ENCODE data around the gene PIGH.
A peak's percentile ranks its signal among the peaks of the same experiment; 100 is the strongest.
"Not testable (repeated sequence)": the region's sequence is repeated elsewhere in the genome, so short reads cannot be mapped to it uniquely, and the experiment has no call there.

PIGH gene

GRCh38 chr14:67599698-67600561, at the start of gene PIGH:
PIGH (minus strand) TSS chr14:67600268; CDS start chr14:67600203, 65 bp downstream.
- peak; percentile 94 for DNase-seq

DNA sequence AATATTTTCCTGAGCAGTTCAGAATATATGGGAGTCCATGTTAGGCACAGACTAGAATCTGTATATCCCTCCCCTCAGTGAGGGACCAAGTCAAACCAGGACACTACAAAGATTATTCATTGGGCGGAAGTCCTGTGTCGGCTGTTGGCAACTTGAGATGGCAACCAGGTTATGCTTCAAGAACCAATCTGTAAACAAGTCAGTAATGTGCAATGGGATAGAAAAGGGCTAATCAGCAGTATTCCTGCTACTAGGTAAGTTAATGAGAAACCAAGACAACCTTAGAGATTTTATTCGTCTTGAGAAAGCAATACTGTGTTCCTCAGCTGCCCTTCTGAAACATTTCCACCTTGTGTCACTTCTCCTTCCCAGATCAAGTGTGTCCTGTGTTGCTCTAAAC, 46.1 kb upstream of the PIGH start:
- no peak for DNase-seq

DNA sequence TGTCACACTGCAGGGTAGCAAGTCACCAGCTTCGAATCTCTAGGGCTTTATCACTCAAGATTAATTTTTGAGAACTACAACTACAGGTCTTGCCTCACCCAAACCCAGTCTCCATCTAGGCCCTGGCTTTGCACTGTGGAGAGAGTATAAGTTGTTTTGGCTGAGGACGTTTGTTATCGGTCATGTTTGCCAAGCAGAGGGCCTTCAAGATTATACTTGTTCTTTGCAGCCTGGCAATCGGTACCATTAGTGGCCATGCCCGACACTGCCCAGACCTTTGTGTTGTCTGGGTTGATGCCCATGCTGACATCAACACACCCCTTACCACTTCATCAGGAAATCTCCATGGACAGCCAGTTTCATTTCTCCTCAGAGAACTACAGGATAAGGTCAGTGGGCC, 45.3 kb upstream of the PIGH start:
- no peak for DNase-seq

DNA sequence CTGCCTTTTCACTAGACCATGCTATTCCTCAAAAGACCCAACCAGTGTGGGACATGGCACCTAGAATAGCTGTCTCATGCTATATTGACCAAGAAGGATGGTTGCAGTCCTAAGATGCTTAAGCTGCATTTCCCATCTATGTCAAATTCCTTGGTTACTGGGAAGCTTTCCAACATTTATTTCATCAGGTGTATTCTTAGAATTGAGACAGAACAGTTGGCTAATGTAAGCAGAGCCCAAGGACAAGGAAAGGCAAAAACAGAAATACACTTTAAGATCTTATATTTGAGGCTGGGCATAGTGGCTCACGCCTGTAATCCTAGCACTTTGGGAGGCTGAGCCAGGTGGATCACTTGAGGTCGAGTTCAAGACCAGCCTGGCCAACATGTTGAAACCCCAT, 44.4 kb upstream of the PIGH start:
- no peak for DNase-seq

- DNase-seq: no peak
These were observed 43.6 kb upstream of the PIGH start for GRCh38 chr14:67643713-67644112.

DNA sequence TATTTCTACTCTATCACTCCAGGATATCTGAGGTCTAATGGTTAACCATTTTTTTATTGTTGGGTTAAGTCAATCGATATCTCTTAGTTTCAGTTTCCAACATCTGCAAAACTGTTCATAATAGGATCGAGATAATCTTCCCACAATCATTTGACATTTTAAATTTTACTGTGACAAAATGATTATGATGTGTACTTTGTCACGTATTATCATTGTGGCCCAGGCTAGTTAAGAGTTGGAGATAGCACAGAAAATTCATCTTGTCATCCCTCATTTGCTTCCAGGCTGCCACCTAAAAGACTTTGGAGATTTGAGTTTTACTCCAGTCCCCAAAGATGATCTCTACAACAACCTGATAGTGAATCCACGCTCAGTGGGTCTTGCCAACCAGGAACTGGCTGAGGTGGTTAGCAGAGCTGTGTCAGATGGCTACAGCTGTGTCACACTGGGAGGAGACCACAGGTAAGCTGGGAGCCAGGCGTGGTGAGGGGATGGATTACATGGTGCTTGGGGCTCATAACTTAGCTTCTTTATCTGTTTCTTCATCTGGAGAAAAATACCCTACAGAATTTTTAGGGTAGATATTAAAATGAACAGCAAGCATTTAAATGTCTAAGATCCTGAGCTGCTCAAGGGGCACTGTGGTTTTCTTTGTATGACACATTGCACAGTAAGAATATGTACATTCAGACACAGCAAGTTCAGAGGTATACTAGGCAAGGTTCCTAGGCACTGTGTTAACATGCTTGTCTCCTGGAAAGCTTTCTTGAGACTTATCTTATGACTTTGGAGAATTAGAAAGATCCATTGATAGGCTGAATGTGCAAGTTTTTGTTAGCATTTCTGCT, 42.1 kb upstream of the PIGH start:
- DNase-seq: no peak

GRCh38 chr14:67641480-67641879, 41.4 kb upstream of the PIGH start:
- no peak for DNase-seq

DNA sequence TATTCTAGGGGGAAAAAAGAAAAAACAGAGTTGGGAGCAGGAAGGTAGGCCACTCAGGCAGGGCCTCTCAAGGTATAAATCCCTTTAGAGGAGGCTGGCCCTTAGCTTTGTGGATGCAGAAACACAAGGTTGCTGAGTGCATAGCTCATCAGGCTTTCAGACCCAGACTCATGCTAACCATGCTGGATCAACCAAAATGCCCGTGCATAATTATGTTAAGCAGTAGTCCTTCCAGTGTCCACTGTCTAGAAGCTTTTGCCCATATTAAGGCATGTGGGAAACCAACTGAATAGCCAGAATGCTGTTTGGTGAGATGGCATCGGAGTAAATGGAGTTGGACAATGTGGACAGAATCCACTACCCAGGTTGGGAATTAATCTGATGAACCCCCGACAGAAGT, 38.6 kb upstream of the PIGH start:
- DNase-seq: no peak

GRCh38 chr14:67636361-67636919, 36.4 kb upstream of the PIGH start:
- DNase-seq: no peak

GRCh38 chr14:67633451-67634147, 33.5 kb upstream of the PIGH start:
- DNase-seq: no peak

GRCh38 chr14:67630938-67631337, 30.9 kb upstream of the PIGH start:
- no peak for DNase-seq

GRCh38 chr14:67630186-67630585, 30.1 kb upstream of the PIGH start:
- no peak for DNase-seq

DNA sequence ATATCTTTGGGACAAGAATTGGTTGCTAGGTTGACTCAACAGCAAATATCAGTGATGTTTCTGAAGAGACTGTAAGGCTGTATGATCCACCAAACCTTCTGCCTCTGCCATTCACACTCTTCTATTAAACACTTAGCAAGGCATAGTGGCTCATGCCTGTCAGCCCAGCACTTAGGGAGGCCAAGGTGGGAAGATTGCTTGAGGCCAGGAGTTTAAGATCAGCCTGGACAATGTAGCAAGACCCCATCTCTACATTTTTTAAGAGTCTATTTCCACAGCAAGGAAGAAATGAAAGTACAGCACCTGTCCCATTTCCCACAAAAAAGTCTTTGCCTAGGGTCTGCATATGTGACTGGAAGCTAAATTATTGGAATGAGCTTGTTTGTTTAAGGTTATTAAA, 27.5 kb upstream of the PIGH start:
- no peak for DNase-seq

DNA sequence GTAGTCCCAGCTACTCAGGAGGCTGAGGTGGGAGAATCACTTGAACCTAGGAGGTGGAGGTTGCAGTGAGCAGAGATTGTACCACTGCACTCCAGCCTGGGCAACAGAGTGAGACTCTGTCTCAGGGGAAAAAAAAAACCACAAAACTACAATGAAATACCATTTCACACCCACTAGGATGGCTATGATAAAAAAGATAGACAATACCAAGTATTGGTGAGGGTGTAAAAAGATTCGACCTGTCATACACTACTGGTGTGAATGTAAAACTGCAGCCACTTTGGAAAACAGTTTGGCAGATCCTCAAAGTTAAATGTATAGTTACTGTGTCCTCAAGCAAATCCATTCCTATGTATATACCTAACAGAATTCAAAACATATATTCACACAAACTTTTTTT, 26.1 kb upstream of the PIGH start:
- DNase-seq: not testable (repeated sequence)

GRCh38 chr14:67623114-67623513, 23.0 kb upstream of the PIGH start:
- peak; percentile 23 for DNase-seq

GRCh38 chr14:67622675-67623074, 22.6 kb upstream of the PIGH start:
- DNase-seq: peak; percentile 34

- no peak for DNase-seq
These were observed 20.2 kb upstream of the PIGH start for GRCh38 chr14:67620217-67620785.

DNA sequence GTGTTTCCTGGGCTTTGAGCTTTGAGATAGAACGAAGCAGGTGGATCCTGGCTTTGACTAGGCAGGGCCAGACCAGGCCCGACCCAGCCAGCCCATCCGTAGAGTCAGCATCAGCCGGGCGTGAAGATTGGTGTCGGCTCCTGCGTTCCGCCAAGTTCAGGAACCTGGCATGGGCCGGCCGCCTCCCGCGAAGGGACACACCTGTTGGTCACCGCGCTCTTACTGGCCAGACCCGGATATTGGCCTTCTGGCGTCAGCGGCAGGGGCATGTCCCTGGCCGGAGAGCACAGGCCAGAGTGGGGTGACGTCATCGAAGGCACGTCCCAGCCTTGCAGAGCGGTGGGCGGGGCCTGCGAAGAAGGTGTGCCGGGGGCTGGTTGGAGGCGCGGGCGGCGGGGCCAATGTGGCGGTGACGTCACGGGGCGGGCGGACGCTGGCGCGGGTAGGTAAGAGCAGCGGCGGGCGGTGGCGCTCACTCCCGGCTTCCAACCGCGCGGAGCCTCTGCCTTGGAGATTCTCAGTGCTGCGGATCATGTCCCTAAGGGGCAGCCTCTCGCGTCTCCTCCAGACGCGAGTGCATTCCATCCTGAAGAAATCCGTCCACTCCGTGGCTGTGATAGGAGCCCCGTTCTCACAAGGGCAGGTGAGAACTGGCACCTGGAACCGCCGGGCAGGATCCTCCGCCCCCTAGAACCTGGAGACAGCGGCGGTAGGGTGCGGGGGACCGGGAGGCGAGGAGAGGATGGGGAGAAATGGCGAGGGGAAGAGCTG, 19.6 kb upstream of the PIGH start, which contains the start of gene ARG2:
ARG2 (plus strand) TSS at position 475 of the 771 bp plus-strand sequence; CDS start at position 533, 58 bp downstream.
- peak; percentile 99 for DNase-seq

DNA sequence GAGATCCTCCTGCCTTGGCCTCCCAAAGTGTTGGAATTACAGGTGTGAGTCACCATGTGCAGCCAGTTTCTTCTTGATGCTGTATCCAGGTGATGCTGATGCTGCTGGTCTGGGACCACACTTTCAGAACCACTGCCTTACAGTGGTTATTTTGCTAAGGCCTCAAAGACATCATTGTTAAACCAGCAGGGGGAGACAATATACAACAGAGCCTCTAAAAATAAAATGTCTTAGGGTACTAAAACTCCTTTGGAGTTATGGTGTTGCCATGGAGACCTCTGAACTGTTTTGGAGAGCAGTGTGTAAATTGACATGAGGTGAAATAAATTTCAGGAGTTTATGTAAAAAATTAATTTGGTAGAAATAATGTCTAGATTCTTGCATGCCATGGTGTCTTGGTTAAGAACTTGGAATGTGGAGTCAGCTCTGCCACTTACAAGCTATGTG, 18.6 kb upstream of the PIGH start:
- peak; percentile 23 for DNase-seq

GRCh38 chr14:67610491-67610890, 10.4 kb upstream of the PIGH start:
- DNase-seq: no peak

DNA sequence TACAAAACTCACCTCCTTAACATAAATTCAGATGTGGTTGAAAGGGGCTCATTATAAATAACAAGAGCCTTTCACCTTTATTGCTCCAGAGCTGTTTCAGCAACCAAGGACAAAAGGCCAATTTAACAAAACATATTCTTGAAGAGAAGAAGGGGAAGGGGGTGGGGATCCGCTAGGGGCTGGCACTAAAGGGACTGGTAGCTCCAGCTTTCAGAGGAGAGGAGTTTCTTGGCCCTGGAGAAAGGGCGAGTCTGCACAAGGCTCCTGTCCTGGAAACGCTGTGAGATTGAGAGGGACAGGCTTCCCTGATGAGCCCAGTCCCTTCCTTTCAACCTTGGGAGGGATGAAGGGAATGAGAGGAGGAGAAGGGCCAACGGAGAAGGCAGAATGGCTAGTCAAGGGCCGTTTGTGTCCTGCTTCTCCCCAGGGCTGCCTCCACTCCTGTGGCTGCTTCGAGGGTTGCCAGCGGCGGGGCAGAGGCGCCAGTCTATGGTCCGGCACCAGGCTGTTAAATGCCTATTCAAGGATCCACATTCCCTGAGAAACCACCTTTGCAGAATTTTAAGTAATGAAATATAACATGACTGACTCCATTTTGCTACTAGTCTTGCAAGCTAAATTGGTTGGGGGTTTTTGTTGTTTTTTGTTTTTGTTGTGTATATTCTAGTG, 9.7 kb upstream of the PIGH start:
- DNase-seq: no peak

Measured in CD4-positive, alpha-beta T cell treated with Interleukin-6 for 4 hours (primary cell).